HG02759 (cell line): ENCODE results near the gene LYSMD4.

Experiments
- ATAC-seq: cut with Tn5 transposase; IDR thresholded peaks from one replicate; pipeline ENCODE4 v1.9.1; 2021; ENCODE audit warnings: mild to moderate bottlenecking, moderate library complexity; ENCODE audit not compliant: unreplicated experiment

LYSMD4 gene

DNA sequence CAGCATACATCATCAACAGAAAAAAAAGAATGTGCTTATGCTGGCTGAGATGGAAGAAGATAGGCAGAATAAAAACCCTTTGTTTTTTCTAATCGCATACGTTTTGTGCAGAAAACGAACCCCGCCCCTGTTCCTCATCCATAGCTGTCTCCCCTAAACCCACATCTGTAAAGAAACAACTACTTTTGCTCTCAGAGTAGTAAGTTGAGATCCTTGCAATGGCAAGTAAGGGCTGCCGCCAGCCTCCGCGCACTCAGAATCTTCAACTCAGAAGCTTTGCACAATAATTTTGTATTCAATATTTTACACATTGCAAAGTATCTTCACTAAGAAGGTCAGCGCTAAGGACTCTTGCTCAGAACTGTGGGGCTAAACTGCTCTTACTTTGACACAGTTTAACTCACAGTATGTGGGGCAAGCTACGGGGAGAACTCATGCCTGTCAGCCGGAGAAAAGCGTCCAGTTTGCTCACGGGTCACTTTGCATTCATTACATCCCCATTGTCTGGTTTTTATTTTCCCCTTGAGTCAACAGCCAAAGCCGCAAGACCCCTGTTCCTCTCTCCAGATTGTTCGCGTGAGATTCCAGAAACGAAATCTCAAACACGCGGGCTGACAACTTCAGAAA, 1.0 kb downstream of the LYSMD4 start:
- ATAC-seq = no peak

DNA sequence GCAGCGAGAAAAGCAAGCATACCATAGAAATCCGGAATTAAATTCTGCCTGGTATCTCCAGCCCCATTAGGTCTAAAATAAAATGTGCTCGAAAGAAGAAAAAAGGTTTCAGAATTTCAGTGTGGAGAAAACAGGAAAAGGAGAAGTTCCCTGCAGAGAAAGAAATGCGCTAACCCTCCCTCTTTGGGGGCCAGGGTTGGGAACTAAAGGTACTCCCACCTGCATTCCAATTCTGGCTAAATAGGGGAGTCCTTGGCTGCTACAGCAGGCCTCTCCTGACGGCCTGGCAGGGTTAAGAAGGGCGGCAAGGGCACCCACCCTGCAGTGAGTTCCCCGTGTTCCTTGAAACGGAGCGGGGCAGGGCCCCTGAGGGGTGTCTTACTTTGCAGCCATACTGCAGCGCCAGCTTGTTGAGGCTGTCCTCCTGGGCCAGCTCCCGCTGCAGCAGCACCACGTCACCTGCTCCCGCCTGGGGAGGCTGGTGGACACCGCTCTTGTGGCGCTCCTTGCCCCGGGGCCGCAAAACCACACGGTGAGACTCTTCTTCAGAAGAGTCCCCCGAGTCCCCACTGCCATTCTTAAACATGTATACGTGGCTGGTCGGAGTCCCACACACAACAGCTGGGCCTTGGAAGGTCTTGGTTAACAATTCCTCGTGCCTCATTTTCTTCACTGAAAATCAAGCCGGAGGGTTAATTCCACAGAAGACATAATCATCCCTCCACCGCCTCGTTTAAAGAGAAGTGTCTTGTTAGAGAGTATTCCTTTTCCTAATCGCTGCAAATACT, 1.7 kb downstream of the LYSMD4 start:
- ATAC-seq = no peak

DNA sequence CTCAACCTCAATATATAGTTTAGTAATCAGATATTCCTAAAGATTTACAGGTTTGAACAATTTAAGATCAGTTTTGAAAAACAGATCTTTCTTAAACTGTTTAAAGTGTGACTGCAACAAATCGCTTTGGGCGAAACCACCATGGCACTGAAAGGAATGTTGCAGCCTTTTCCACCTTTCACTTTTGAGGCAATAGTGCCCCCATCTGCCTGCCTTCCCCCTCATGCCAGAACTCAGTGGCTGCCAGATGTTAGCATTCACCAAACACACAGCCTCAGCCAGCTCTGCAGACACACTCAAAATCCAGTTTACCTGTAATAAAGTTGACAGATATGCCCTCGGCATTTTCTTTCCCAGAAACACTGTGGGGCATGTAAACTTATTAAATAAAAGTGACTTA, 3.3 kb downstream of the LYSMD4 start:
- ATAC-seq = no peak

GRCh38 chr15:99729327-99729726, 3.9 kb downstream of the LYSMD4 start:
- ATAC-seq = no peak

DNA sequence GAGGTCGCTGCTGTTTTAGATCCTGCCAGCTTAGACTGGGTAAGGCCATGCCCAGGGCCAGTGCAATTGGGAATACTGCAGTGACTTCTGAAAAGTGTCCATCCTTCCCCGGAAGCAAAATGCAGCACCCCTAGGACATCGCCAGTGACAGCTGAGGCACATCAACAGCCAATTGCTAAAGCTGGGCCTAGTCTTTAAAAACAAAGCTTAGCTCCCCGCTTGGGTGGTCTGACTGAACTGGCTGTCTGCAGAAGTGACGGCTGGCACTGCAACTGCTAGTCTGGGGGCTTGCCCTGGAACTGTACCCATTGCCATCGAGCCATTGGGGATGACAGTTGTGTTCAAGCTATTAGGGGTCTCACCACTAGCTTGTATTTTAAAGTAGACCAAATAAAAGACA, 4.3 kb downstream of the LYSMD4 start:
- ATAC-seq = no peak

GRCh38 chr15:99727733-99728132, 5.5 kb downstream of the LYSMD4 start:
- no peak for ATAC-seq

- no peak for ATAC-seq
Observed at GRCh38 chr15:99727330-99727729, 5.9 kb downstream of the LYSMD4 start.

DNA sequence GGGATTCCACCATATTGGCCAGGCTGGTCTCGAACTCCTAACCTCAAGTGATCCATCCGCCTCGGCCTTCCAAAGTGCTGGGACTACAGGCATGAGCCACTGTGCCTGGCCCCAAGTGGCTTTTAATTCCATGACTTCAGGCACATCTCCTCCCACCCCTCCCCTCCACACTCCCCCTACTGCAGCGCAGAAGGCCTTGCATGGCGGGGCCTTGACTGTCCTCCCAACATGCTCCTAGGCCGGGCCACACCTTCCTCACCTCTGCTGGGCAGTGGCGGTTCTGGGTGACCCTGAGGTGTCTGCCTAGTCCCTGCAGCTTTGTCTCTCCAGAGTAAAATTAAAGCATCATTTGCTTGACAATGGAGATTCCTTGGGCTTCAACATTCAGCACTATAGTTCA, 6.9 kb downstream of the LYSMD4 start:
- no peak for ATAC-seq

- ATAC-seq = no peak
Observed at GRCh38 chr15:99722406-99722805, 10.8 kb downstream of the LYSMD4 start.

- ATAC-seq = no peak
Observed at GRCh38 chr15:99721896-99722295, 11.3 kb downstream of the LYSMD4 start.

DNA sequence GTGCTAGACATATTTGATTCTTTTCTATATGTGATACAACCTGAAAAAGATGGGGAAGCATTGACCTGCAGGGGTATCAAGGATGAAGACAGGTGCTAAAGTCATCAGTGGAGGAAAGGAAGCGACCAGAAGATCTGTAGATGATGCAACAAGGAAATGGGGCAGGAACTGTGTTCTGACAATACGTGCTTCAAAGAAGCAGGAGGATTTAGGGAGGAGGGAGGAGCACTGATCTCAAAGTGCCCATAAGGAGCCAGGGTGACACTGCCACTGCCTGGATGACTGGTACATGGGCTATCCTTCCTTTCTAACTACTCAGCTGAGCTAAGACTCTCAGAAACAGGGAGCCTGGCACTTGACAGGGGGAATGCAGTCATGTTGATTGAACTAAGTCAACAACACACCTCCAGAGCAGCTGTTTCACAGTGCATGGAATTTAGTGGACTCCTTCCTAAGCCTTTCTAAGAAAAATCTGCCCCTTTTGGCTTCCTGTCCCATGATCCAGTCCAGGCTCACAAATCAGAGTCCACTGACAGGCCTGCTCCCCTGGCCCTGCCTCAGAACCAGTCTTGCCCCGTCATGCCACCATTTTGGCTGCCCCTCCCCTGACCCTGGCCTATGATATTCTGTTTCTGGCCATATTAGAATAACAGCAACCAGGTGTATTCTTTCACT, 12.0 kb downstream of the LYSMD4 start:
- ATAC-seq = no peak

- ATAC-seq = no peak
Observed at GRCh38 chr15:99720533-99720932, 12.7 kb downstream of the LYSMD4 start.

DNA sequence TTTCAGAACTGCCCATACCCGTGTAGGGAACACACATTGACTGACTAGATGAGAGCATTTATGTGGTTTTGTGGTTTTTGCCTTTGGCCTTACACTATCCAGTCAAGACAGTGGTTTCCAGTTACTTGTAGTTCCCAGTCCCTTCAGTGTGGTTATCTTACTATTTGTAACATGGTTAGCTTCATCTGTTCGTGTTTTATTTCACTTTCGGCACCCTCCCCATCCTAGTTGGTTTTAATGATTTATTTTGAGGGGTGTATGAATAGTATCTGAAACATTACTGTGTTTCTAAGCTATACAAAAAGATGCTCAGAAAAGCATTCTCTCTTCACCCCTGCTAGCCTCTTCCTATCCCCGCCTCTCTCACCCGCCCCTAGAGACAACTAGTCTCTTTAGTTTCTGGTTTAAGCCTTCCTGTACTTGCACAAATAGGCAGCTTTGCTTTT, 14.1 kb downstream of the LYSMD4 start:
- peak; percentile 84 for ATAC-seq

DNA sequence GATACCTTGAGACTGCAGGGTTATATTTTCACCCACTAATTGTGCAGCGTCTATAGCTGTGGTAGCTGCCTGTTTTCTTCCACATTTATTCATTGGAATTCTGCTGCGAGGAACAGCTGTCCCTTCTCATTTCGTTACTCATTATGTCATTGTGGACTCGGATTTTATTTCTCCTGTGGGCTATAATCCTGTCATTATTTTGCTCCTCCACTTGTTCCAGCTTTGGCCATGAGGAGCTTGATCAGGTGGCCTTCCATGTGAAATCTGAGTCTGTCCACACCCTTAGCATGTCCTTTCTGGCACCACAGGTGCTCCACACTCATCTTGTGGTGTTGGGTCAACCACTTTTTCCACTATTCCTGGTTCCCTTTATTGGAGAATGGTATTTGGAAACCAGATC, 14.8 kb downstream of the LYSMD4 start:
- ATAC-seq = no peak

- ATAC-seq = peak; percentile 25
Observed at GRCh38 chr15:99717161-99718009, 15.9 kb downstream of the LYSMD4 start.

DNA sequence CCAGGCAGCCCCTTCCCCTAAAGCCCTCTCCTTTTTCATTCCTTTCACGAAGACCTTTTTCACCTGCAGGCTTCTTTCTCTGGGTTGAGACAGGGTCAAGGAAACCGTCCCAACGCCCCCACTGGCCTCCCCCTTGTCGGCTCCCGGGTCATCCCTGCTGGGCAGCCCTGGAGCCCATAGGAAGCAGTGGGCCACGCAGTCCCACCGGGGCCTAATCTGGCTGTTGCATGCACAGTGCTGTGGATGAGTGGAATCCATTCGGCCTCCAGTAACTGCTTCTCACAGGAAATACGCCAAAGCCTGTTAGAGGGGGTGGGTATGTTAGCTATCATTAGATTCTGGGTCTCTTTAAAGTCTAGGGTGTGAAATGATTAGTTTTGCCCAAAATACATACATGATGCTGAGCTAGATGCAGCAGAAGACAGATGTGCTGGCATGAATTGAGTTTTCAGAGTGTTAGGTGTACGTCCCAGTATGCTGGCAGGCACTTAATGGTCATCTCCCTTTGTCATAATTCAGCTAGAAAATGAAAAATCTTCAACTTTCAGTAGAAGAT, 16.6 kb downstream of the LYSMD4 start:
- no peak for ATAC-seq

- ATAC-seq = no peak
Observed at GRCh38 chr15:99712415-99712814, 20.8 kb downstream of the LYSMD4 start.

DNA sequence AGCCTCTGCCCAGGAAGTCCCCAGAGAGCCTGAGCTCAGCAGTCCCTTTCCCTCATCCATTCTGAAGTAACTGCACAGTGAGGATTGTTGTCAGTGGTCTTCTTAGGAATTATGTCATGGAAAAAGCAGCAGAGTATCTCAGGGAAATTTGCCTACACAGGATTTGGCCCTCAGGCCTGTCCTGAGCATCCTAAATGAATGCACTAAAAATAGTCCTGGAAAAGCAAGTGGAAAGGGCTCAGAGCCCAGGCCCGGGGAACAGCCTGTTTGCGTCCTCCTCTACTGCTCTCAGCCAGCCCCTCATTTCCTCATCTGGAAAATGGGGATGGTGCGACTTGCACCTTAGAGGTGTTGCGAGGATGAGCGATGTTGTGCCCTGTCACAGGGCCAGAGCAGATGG, 21.6 kb downstream of the LYSMD4 start:
- no peak for ATAC-seq

DNA sequence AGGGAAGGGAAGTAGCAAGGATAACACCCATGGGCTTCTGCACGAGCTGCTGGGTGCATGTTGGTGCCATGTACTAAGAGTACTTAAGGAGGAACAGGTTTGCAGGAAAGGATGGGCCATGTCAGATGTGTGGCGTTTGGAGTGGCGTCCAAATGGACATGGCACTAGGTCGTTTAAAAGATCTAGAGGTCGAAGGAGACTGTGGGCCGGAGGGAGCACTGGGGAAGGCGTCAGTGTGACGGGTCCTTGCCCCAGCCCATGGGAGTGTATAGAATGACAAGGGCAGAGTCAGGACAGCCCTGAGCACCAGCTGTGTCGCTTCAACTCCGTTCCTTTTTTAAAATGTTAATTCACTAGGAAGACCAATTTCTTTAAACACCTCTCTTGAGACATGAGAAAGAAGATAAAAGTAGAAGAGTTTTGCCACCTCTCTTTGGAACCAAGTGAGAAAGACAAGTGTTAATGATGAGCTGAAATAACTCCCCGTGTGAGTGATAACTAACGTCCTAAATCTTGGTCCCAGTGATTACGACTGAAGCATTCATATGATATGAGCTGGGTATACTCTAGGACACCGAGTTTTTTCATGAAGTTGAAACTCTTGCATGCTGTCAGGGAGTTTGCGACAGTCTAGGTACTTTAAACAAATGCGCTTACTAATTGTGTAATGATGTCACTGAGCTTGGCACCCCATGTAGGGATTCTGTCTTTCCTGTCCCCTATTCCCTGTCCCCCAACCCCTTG, 23.8 kb downstream of the LYSMD4 start:
- ATAC-seq = no peak

GRCh38 chr15:99708563-99708962, 24.7 kb downstream of the LYSMD4 start:
- ATAC-seq = no peak
